K562 (cell line): ENCODE data around the gene SETD5. TPM values are rescaled to one million over a fixed set of nuclear protein-coding genes. Genes with fewer than 3 reads are reported as not detected.

ENCODE experiments used
- CTCF ChIP-seq, 3 experiments: IDR thresholded peaks in 2 of 3; conservative IDR thresholded peaks in 1 of 3; 2 replicates each; pipeline ENCODE4 v1.5.1; 2011 to 2012; ENCODE audit warnings: low read length in 3 of 3, mild to moderate bottlenecking in 3 of 3, control low read depth in 2 of 3, improper control_type of control experiment in 1 of 3, inconsistent platforms in 1 of 3, low read depth in 1 of 3, mixed read lengths in 1 of 3, moderate library complexity in 1 of 3; ENCODE audit not compliant: insufficient read depth in 2 of 3
- DEAF1 ChIP-seq: fragments of 450-650 bp; formaldehyde crosslinking; IDR thresholded peaks from 2 replicates; pipeline ENCODE4 v1.4.0; 2020; ENCODE audit warnings: mild to moderate bottlenecking, moderate library complexity
- ESRRA ChIP-seq: fragments of 450-650 bp; IDR thresholded peaks from 2 replicates; pipeline ENCODE4 v1.6.1; 2014; ENCODE audit warnings: low read depth, mild to moderate bottlenecking, moderate library complexity, borderline replicate concordance
- MTF1 ChIP-seq: fragments of 250-450 bp; sonication (Bioruptor Pico); IDR thresholded peaks from 2 replicates; pipeline ENCODE4 v1.9.0; 2021; ENCODE audit warnings: moderate library complexity, mild to moderate bottlenecking, inconsistent platforms, borderline replicate concordance
- NONO ChIP-seq, 2 experiments: fragments of 200-400 bp in 1 of 2; fragments of 450-650 bp in 1 of 2; formaldehyde crosslinking in 1 of 2; IDR thresholded peaks; 2 replicates each; pipeline ENCODE4 v1.6.1; 2017; ENCODE audit warnings: low read depth in 2 of 2, mild to moderate bottlenecking in 2 of 2, moderate library complexity in 2 of 2, low read length in 1 of 2
- REST ChIP-seq, 2 experiments: fragments of 450-650 bp; formaldehyde crosslinking in 1 of 2; IDR thresholded peaks; 2 replicates each; pipeline versions ENCODE4 v1.4.0 to v1.6.1; 2014 to 2020; ENCODE audit warnings: mild to moderate bottlenecking in 2 of 2, borderline replicate concordance in 1 of 2, low read depth in 1 of 2
- STAT6 ChIP-seq: sonication (generic); formaldehyde crosslinking; IDR thresholded peaks from 2 replicates; pipeline ENCODE4 v1.8.1; 2023; ENCODE audit warnings: mild to moderate bottlenecking, missing genetic modification reagents
- TEAD4 ChIP-seq, 2 experiments: sonication (generic) in 1 of 2; formaldehyde crosslinking in 1 of 2; IDR thresholded peaks; 2 replicates each; pipeline versions ENCODE4 v1.6.1 to v1.8.0; 2012 to 2022; ENCODE audit warnings: borderline replicate concordance in 1 of 2, inconsistent platforms in 1 of 2, low read length in 1 of 2, mild to moderate bottlenecking in 1 of 2, missing genetic modification reagents in 1 of 2
- ZNF444 ChIP-seq: fragments of 250-450 bp; sonication (Bioruptor Pico); IDR thresholded peaks from 2 replicates; pipeline ENCODE4 v1.4.0; 2020; ENCODE audit warnings: mild to moderate bottlenecking, moderate library complexity
- polyA plus RNA-seq, 8 experiments: library from polyadenylated mRNA; depleted of rRNA in 4 of 8; stranded (reverse) in 5 of 8; unstranded in 3 of 8; fragments of >200 nt; fragmentation: Nextera tagmentation in 2 of 8; fragmentation: Illumina TruSeq in 1 of 8; extraction: Ambion mirVana in 2 of 8; extraction: Trizol in 1 of 8; gene quantifications; 2 replicates each; pipeline versions ENCODE4 v1.2.1 to v1.2.3, GENCODE V29; 2011 to 2014; ENCODE audit warnings: inconsistent platforms in 1 of 8, missing spikeins in 1 of 8
- total RNA-seq, 7 experiments: library from RNA; depleted of rRNA in 6 of 7; stranded (reverse); fragments of >200 nt in 6 of 7; fragmentation: Illumina TruSeq in 2 of 7; extraction: Trizol in 2 of 7; gene quantifications; 2 replicates each; pipeline versions ENCODE4 v1.2.1 to v1.2.3, GENCODE V29; 2011 to 2021; ENCODE audit warnings: low replicate concordance in 1 of 7

SETD5 gene
- total and polyA plus RNA-seq, 9 of the 15 experiments (the other 6 are each of a cell fraction or from before 2014, with no cell fraction given): 20.8 to 135 (median 87.2) TPM

GRCh38 chr3:9352917-9353752, 44.3 kb upstream of the SETD5 start (continued):
- 0 out of 2 replicates have a peak, but pooled peaks have one; percentile 84 for TF ChIP-seq STAT6 (CRISPR knock-in tag)
- peak; percentile 44; the same call in 1 of the 2 replicates for TF ChIP-seq TEAD4 (IDR thresholded peaks at IDR 0.05; ENCODE audit: low read length)
- TF ChIP-seq TEAD4 (CRISPR knock-in tag; IDR thresholded peaks at IDR 0.05; ENCODE audit: borderline replicate concordance): no peak
- peak in 1 of 2 experiments; percentile 39; a peak in 1 of 4 replicates for TF ChIP-seq NONO (IDR thresholded peaks at IDR 0.05; ENCODE audit: low read depth in 2 of 2, low read length in 1 of 2)
- TF ChIP-seq ZNF444 (CRISPR knock-in tag): no peak
- no peak for TF ChIP-seq MTF1 (CRISPR knock-in tag)
- peak; percentile 82 to 98 (median 95) for TF ChIP-seq CTCF (IDR thresholded peaks at IDR 0.05 in 2 of 3, conservative IDR thresholded peaks at IDR 0.05 in 1 of 3; ENCODE audit: insufficient read depth in 2 of 3, low read depth in 1 of 3, low read length in 3 of 3)
- TF ChIP-seq DEAF1 (CRISPR knock-in tag): peak; percentile 78; the same call in 1 of the 2 replicates
- peak; percentile 82 for TF ChIP-seq REST (IDR thresholded peaks at IDR 0.05; ENCODE audit: borderline replicate concordance)
- no peak for TF ChIP-seq REST (CRISPR knock-in tag; IDR thresholded peaks at IDR 0.05; ENCODE audit: low read depth)
- peak; percentile 55 for TF ChIP-seq ESRRA
